Inferior parietal cortex (tissue), 1 donor: Measurements from ENCODE around the gene CAMKMT.

Experiments used
- DNase-seq: peaks from one replicate; pipeline ENCODE4 v3.0.0-alpha.2; 2016; ENCODE audit errors: extremely low spot score

Gene CAMKMT

DNA sequence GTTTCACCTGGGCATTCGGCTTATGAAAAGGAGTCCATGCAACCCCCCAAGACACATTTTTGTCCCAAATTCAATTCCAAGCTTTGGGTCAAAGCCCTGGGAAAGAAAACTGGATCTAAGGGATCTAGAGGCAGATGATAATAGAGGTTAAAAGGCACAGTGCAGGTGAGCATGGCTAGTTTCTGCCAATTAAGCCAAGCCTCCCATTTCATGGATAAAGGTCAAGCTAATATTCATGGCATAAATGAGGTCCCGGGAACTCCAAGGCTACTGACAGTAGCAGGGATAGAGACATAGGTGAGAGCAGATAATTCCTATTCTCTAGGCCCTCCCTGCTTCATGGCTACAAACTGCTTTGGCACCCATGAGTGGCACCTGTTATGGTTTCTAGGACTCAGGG, 83.1 kb downstream of the CAMKMT start:
- DNase-seq: no peak

- DNase-seq: no peak
These were observed 87.2 kb downstream of the CAMKMT start for GRCh38 chr2:44448860-44449527.

- no peak for DNase-seq
These were observed 88.3 kb downstream of the CAMKMT start for GRCh38 chr2:44450082-44450481.

- no peak for DNase-seq
These were observed 89.1 kb downstream of the CAMKMT start for GRCh38 chr2:44450806-44451205.

GRCh38 chr2:44452069-44452583, 90.4 kb downstream of the CAMKMT start:
- DNase-seq: no peak

DNA sequence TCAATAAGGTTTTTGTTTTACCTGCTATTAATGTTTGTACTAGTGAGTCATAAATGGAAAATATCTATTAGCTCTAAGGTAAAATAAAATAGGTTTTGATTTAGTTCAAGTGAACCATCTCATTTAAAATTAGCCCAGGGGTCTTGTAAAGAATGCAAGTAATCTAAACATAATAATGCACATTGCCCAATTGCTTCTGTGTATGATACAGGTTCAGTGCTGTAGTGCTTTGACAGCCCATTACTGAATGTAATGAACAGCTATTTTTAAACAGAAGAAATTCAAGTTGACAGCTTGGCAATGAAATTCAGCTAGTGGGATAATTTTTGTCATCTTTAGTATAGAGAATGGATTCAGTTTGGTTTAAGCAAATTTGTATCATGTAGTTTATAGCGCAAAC, 91.5 kb downstream of the CAMKMT start:
- no peak for DNase-seq

DNA sequence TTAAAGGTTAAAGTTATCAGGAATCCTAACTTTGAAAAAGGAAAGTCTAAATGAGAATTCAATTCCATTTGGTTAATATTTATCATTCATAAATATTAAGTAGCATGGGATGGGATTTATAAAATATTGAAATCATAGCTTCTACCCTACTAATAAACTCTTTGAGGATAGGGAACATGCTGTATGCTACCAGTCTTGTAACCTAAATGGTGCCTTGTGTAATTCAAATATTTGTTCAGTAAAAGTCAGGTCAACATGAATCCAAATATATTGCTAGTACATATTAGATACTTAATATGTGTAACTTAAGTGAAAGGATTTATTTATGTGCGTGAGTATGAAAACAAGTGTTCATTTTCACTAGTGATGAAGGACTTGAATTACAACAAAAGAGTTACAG, 94.1 kb downstream of the CAMKMT start:
- no peak for DNase-seq

GRCh38 chr2:44456946-44457345, 95.2 kb downstream of the CAMKMT start:
- no peak for DNase-seq

DNA sequence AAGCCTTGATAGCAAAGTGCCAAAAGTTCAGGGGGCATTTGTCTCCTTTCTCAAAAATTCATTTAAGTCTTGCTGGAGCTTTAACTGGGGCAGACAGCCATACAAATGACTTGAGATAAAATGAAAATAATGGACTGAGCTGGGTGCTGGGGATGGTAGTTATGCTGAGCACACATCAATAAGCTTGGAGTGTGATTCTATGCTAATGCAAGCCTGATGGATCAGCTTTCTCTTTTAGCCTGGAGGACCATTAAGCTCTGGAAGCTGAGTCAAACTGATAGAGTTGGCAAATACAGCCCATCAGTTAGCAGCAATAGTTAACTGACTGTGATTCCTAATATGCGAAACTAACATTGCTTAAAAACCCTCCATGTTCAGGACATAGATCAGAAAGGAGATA, 98.0 kb downstream of the CAMKMT start:
- DNase-seq: no peak

DNA sequence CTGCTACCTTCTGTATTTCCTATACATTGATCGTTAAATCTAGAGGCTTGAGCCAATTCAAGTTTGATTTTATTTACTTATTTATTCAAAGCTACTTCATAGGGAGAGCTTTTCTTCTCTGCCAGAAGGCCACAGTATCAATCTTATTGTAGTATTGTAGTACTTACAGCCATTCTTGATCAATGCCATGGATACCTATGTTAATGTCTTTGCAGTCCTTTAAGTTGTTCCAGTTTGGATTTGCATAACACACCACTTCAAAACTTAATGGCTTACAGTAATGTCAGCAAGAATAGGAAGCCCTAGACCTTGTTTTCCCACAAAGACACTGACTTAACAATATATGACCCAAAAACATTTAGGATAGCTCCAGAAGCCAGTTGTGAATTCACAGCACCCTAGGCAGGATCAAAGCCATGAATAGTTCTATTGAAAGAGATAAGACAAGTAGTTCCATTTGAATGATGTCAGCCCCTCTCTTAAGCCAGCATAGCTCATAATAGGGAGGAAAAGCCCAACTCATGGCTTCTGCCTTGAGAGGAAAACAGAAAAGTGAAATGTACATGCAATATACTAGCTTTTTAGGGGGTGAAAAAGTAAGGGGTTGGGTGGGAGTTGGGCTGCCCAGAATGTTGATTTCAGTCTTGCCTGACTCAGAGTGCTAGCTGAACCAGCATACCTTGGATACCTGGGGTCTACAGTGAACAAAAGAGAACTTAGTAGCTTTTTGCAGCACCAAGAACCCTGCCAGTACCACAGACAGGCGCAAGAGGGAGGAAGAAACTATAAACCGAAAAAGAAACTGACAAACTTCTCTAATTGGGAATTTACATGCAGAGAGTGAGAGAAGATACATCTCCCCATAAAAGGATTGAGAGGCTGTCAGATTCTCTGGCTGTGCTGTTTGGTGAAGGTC, 101.4 kb downstream of the CAMKMT start:
- DNase-seq: no peak

GRCh38 chr2:44464437-44464836, 102.7 kb downstream of the CAMKMT start:
- DNase-seq: no peak

- DNase-seq: no peak
These were observed 108.4 kb downstream of the CAMKMT start for GRCh38 chr2:44470151-44470550.

DNA sequence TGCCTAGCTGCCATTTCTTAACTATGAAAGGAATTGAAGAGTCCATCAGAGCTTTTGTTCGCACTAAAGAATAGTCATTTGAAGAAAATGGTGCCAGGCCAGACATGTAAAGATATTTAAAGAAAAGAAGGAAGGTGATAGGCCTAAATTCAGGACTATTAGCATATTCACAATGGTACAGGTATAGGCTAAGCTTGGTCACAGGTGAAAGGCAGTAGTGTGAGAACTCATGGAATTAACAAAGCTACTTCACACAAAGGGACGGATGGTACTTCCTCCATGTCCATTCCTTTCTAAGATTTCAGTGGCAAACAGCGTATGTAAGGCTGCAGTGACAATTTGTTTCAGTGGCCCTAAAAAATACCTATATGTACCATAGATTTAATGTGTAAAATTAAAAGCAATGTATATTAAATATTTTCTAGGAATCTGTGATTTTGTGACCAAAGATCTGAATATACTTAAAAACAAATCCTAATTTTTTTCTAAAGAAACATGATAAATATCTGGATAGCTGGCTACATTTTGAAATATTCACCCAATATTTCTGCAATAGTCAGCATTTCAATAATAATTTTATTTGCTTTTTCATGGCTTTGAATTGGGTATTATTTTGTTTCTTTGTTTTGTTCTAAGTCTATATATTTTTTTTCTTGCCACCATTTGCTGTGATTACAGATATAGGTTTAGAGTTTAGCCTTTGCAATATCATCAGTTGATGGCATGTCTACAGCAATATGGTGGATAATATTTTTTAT, 116.1 kb downstream of the CAMKMT start:
- DNase-seq: no peak

- peak; percentile 91 for DNase-seq
These were observed 117.6 kb downstream of the CAMKMT start for GRCh38 chr2:44479127-44479887.

DNA sequence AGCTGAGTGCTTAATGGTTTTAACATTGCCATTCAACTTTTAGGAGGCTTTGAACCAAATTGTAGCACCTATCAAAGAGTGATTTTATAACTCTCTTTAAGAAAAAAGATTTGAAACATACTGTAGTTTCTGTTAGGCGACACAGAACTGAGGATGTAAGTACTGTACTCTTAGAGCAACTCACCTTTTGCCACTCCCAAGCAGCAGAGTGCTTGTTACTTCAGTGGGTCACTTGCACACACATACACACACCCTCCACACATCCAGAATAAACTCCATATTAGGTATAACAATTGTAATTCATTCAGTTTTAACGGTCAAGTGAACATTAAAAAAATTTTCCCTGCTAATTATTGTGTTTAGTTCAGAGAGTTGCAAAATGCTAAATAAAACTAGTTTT, 118.3 kb downstream of the CAMKMT start:
- DNase-seq: no peak

DNA sequence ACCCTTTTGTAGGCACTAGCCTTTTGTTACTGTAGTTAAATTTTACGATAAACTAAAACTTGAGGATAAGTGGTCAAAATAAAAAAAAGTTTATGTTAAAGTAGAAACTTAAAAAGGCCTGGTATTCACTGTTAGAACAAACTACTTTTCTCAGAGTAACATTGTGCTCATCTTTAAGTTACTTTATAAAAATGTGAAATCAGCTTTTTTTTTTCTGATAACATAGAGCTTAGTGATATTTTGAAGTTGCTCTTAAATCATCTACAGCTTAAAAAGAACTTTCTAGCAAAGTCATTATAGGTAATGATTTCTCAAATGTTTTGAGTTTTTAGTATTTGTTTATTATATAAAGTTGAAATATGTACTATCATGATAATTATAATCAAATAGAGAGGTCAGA, 125.3 kb downstream of the CAMKMT start:
- DNase-seq: no peak

GRCh38 chr2:44490726-44491125, 129.0 kb downstream of the CAMKMT start:
- no peak for DNase-seq

- DNase-seq: no peak
These were observed 132.3 kb downstream of the CAMKMT start for GRCh38 chr2:44494006-44494405.

DNA sequence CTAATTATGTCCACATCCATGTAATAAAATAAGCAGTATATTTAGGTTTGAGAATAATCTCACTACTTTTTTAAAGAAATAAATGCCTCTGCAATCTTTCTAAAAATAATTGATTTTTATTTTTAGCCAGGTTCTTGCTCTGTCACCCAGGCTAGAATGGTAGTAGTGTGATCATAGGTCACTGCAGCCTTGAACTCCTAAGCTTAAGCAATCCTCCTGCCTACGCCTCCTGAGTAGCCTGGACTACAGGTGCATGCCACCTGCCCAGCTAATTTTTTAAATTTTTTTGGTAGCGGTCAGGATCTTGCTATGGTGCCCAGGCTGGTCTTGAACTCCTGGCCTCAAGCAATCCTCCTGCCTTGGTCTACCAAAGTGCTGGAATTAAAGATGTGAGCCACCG, 133.3 kb downstream of the CAMKMT start:
- DNase-seq: no peak

DNA sequence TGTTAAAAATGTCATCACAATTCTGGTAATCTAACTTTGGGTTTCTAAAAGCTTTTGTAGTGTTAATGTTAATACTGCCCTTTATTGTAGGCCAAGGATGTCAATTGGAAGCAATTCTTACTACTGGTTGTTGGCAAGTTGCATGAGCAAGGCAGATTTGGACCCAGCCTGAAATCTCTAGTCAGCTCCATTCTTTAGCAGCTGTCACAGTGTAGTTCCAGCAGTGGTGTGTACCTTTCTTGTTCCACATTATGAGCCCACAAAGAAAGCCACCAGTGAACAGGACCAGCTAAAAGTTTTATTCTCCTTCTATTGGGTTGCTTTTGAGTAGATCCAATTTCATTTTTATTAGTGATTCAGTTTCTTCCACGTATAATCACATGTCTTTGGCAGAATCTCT, 133.8 kb downstream of the CAMKMT start:
- no peak for DNase-seq

- no peak for DNase-seq
These were observed 134.4 kb downstream of the CAMKMT start for GRCh38 chr2:44496130-44496529.

- no peak for DNase-seq
These were observed 136.8 kb downstream of the CAMKMT start for GRCh38 chr2:44498551-44498950.
